SJCRH30 (cell line): ENCODE results near the gene APIP. TPM values are rescaled to one million over a fixed set of nuclear protein-coding genes. Genes with fewer than 3 reads are reported as not detected.

Source experiments
- DNase-seq, 2 experiments: peaks; one replicate each; pipeline ENCODE4 v3.0.0-alpha.2; 2015 to 2020
- H3K27ac ChIP-seq: fragments of 250-450 bp; sonication (Bioruptor Pico); 2 replicates; pipeline ENCODE4 v1.5.1; 2020; ENCODE audit warnings: mild to moderate bottlenecking, moderate library complexity
- H3K27me3 ChIP-seq: fragments of 250-450 bp; sonication (Bioruptor Pico); 2 replicates; pipeline ENCODE4 v1.5.1; 2020; ENCODE audit warnings: mild to moderate bottlenecking, moderate library complexity
- H3K36me3 ChIP-seq: fragments of 250-450 bp; sonication (Bioruptor Pico); 2 replicates; pipeline ENCODE4 v1.5.1; 2020; ENCODE audit warnings: mild to moderate bottlenecking, moderate library complexity
- H3K4me1 ChIP-seq: fragments of 250-450 bp; sonication (Bioruptor Pico); 2 replicates; pipeline ENCODE4 v1.5.1; 2020; ENCODE audit warnings: mild to moderate bottlenecking, moderate library complexity
- H3K4me3 ChIP-seq: fragments of 250-450 bp; sonication (Bioruptor Pico); 2 replicates; pipeline ENCODE4 v1.5.1; 2020; ENCODE audit warnings: mild to moderate bottlenecking, moderate library complexity
- H3K9me3 ChIP-seq: fragments of 250-450 bp; sonication (Bioruptor Pico); replicated peaks from 2 replicates; pipeline ENCODE4 v1.5.1; 2020; ENCODE audit warnings: mild to moderate bottlenecking, moderate library complexity
- total RNA-seq: library from RNA; depleted of rRNA; stranded (reverse); fragments of >200 nt; shearing (Covaris generic); gene quantifications from 2 replicates; pipeline ENCODE4 v1.2.3, GENCODE V29; 2014; rRNA removed

The APIP gene
- total RNA-seq, 1 experiment from 2014 or later, result 43.2 TPM

- no peaks in the 10 kb centered on the region; the same call in 1 of the 2 replicates for H3K36me3 ChIP-seq
- no peak overlapping the region for H3K27ac ChIP-seq
- no peak for DNase-seq
- no peaks in the 10 kb centered on the region for H3K27me3 ChIP-seq
- H3K4me1 ChIP-seq, result no peaks in the 10 kb centered on the region
- no peak overlapping the region for H3K4me3 ChIP-seq
- no peaks in the 10 kb centered on the region for H3K9me3 ChIP-seq
These were observed 61.0 kb downstream of the APIP start for GRCh38 chr11:34855021-34855753.

- H3K4me3 ChIP-seq, result no peak overlapping the region
- no peaks in the 10 kb centered on the region for H3K27me3 ChIP-seq
- H3K9me3 ChIP-seq, result no peaks in the 10 kb centered on the region
- no peak for DNase-seq
- no peaks in the 10 kb centered on the region for H3K36me3 ChIP-seq
- H3K4me1 ChIP-seq, result no peaks in the 10 kb centered on the region
- no peak overlapping the region for H3K27ac ChIP-seq
These were observed 64.3 kb downstream of the APIP start for GRCh38 chr11:34851916-34852315.

GRCh38 chr11:34850334-34850733 lies 65.8 kb downstream of the APIP start:
- H3K9me3 ChIP-seq, result no peaks in the 10 kb centered on the region
- no peak for DNase-seq
- H3K36me3 ChIP-seq, result no peaks in the 10 kb centered on the region
- no peaks in the 10 kb centered on the region for H3K27me3 ChIP-seq
- H3K27ac ChIP-seq, result no peak overlapping the region
- no peaks in the 10 kb centered on the region for H3K4me1 ChIP-seq
- no peak overlapping the region for H3K4me3 ChIP-seq

- Histone ChIP-seq H3K9me3 (no peaks in the 10 kb centered on the region), H3K27me3 (no peaks in the 10 kb centered on the region), H3K4me1 (no peaks in the 10 kb centered on the region), H3K27ac (no peak overlapping the region), H3K4me3 (no peak overlapping the region), H3K36me3 (no peaks in the 10 kb centered on the region)
- DNase-seq, result no peak
These were observed 69.7 kb downstream of the APIP start for GRCh38 chr11:34846467-34846866.

DNA sequence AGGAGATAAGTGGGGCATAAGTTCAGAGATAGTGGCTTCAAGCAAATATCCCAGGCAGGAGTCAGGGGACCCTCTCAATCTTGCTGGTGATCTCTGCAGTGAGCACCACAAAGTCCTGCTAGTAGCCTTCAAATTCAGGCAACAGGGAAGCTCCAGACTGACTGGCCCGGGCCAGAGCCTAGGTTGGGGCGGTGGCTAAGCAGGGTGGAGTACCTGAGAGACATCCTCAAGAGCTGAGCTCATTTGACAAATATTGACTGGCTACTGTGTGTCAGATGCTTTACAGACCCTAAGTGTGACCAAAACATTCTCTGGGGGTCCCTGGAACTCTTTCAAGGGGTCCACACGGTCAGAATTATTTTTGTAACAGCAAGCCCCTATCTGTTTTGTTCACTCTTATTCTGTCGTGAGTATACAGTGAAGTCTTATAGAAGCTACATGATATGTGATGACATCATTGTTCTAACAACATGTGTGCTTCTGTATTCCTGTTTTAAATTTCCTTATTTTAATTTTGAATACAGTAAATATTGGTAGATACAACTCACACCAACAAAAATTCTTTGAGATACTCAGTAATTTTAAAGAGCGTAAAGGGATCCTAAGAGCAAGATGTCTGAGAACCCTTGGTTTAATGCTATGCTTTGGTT lies 71.6 kb downstream of the APIP start:
- H3K4me1 ChIP-seq, result no peaks in the 10 kb centered on the region
- H3K4me3 ChIP-seq, result no peak overlapping the region
- no peak for DNase-seq
- no peaks in the 10 kb centered on the region for H3K36me3 ChIP-seq
- H3K9me3 ChIP-seq, result no peaks in the 10 kb centered on the region
- H3K27me3 ChIP-seq, result no peaks in the 10 kb centered on the region
- no peak overlapping the region for H3K27ac ChIP-seq

DNA sequence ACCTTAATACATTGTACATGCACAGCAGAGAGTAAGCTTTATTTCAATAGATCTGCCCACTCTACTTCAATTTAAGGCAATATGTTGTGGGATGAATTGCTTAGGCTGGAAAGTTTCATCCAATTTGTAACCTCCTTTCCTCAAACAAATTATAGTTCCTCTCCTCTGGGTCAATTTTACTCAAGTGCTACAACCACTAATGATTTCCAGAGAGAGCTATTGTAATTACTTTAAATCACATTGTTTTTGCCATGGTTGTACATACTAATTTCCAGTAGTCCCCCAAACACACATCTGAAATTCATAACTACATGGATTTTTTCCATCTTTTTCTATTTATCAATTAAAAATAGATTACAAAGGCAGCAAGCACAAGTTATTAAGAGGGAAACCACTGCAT lies 72.9 kb downstream of the APIP start:
- DNase-seq, result no peak
- Histone ChIP-seq H3K27me3 (no peaks in the 10 kb centered on the region), H3K9me3 (no peaks in the 10 kb centered on the region), H3K4me1 (no peaks in the 10 kb centered on the region), H3K36me3 (no peaks in the 10 kb centered on the region), H3K4me3 (no peak overlapping the region), H3K27ac (no peak overlapping the region)

GRCh38 chr11:34840736-34841386 lies 75.3 kb downstream of the APIP start:
- DNase-seq, result peak; percentile 30 to 61
- no peak overlapping the region for H3K4me3 ChIP-seq
- H3K27ac ChIP-seq, result no peak overlapping the region
- no peaks in the 10 kb centered on the region for H3K4me1 ChIP-seq
- H3K27me3 ChIP-seq, result no peaks in the 10 kb centered on the region
- no peaks in the 10 kb centered on the region for H3K9me3 ChIP-seq
- no peaks in the 10 kb centered on the region for H3K36me3 ChIP-seq

DNA sequence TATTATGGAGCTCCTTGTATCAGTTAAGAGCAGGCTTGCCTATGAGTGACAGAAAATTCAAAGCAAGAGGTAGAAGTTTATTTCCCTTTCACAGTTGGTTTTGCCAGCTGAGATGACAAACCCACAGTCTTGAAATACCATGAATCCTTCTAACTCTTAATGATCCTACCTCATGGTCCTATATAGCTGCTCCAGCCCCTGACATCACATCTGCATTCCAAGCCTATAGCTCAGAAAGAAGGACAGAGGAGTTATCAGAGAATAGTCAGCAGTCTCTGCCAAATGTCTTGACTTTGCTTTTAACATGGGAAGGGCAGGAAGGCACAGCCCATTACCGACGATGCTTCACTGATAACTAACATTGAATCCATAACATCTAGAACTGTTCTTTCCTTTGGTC lies 76.2 kb downstream of the APIP start:
- Histone ChIP-seq H3K9me3 (no peaks in the 10 kb centered on the region), H3K4me3 (no peak overlapping the region), H3K36me3 (no peaks in the 10 kb centered on the region), H3K27me3 (no peaks in the 10 kb centered on the region), H3K27ac (no peak overlapping the region), H3K4me1 (no peaks in the 10 kb centered on the region)
- no peak for DNase-seq

DNA sequence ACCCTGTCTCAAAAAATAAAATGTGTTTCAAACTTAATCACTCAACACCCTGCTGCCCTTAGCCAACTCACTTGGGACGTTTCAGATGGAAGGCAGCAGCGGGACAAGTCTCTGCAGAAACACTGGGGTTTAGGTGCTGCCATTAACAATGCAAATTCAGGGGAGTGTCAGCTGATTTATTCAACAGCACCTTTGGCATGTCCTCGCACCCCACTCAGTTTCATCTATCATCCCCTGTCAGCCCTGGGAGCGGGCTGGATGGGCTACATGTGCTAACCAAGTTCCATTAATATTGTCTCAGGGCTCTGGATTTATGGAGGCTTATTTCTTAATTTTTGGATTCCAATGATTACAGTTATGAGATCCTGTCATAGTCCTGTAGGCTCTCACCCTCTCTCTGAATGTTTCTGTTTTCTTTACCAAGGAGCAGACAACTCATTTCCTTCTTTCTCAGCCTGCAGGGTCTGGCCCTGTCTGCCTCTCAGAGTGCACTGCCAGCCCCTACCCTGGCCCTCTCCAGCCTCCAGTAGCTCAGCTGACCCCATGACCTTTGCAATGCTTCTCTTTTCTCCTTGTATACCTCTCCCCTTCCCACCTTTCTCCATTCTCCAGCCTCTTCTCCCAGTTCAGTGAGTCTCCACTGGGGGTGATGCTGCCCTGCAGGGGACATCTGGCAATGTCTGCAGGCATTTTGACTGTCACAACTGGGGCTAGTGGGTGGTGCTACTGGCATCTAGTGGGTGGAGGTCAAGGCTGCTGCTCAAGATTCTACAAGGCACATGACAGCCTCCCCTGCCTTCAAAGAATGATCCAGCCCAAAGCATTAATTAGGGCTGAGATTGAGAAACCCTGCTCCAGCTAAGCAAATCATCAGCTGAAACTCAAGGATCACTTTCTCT lies 79.0 kb downstream of the APIP start:
- Histone ChIP-seq H3K9me3 (no peaks in the 10 kb centered on the region), H3K4me1 (no peaks in the 10 kb centered on the region), H3K36me3 (no peaks in the 10 kb centered on the region), H3K27me3 (no peaks in the 10 kb centered on the region), H3K27ac (no peak overlapping the region), H3K4me3 (no peak overlapping the region)
- DNase-seq, result no peak

DNA sequence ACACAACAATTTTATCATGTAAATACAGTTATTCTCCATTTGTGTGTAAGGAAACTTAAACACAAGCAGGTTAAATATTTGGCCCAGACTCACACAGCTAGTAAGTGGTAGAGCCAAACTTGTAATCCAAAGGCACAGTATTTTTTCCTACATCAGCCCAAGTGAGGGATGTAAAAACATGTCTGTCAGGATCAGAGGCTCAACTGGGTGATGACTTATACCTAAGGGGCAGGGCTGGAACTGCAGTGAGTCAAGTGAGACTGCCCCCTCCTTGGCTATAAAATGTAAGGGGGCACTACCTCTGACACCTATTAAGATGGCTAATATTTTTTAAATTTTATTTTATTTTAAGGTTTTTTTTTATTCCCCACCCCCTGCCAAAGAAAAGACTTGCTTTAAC lies 82.6 kb downstream of the APIP start:
- Histone ChIP-seq H3K36me3 (no peaks in the 10 kb centered on the region), H3K4me3 (no peak overlapping the region), H3K9me3 (no peaks in the 10 kb centered on the region), H3K4me1 (no peaks in the 10 kb centered on the region), H3K27me3 (no peaks in the 10 kb centered on the region), H3K27ac (no peak overlapping the region)
- DNase-seq, result no peak

Other genes with a start within 250 kb of the APIP start
- gene PDHX, start 239 bp upstream of the APIP start, total RNA-seq, result 20.6 and 25.6 TPM in 2 replicates
- gene CD44, start 222.8 kb upstream of the APIP start, total RNA-seq, result 0.04 and 0.05 TPM in 2 replicates